NCI-H748 (cell line): ENCODE data around the gene MRPS12.
"Not testable (repeated sequence)": the region's sequence is repeated elsewhere in the genome, so short reads cannot be mapped to it uniquely, and the experiment has no call there.

Experiments
- DNase-seq: peaks from one replicate; lab custom pipeline; 2025; ENCODE audit not compliant: unreplicated experiment; lab: John Stamatoyannopoulos, UW

MRPS12 gene

DNA sequence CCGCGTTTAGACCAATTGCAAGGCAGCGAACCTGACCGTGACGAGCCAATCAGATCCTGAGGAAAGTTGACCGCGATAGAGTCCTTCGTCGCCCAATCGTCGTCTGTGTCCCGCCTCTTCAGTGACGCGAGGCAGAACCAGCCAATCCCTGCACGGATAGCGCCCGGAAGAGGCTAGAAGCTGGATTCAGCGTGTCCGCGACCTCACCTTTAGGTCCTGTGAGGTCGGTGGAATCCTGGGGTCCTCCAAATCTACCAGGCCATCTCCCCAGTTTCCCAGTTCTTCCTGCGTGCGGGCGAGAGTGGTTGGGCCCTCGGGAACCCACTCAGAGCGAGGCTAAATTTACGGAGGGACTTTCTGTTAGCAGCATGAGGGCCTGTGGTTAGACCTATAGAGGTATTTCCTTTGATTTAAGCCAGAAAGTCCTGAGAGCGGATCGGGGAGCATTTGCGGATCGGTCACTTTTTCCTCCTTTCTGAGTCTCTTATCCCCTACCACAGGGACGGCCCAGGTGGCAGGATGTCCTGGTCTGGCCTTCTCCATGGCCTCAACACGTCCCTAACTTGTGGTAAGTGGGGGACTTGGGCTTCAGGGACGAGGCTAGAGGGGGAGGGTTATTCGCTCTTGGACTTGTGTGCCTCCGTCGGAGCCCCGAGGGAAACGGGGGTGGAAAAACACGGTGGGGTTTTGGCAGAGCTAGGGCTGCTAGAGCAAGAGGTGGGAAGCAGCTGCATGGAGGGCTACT lies at the start of gene MRPS12:
MRPS12 (plus strand) TSS at position 169 of the 745 bp plus-strand sequence; CDS start at position 520, 351 bp downstream.
- DNase-seq = peak; percentile 100

DNA sequence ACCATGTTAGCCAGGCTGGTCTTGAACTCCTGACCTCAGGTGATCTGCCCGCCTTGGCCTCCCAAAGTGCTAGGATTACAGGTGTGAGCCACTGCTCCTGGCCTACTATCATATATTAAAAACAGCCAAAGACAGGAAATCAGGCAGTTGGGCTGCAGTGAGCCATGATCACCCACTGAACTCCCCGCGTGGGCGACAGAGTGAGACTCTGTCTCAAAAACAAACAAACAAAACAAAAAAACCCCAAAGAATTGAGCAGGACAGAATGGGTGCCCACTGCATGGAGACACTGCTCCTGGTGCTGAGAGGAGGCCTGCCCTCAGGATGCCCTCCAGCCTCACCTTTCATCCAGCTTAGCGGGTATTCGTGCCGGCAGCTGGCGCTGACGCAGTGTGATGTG lies 47.5 kb upstream of the MRPS12 start:
- DNase-seq = no peak

DNA sequence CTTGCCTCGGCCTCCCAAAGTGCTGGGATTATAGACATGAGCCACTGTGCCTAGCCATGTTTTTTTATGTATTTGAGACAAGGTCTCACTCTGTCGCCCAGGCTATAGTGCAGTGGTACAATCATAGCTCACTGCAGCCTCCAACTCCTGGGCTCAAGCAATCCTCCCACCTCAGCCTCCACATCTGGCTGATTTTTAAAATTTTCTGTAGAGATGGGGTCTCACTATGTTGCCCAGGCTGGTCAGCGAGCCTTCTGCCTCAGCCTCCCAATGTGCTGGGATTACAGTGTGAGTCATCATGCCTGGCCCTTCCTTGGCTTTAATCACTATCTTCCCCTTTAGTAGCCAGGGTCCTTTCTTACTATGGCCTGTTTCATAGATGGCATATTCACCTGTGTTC lies 46.1 kb upstream of the MRPS12 start:
- not testable (repeated sequence) for DNase-seq

DNA sequence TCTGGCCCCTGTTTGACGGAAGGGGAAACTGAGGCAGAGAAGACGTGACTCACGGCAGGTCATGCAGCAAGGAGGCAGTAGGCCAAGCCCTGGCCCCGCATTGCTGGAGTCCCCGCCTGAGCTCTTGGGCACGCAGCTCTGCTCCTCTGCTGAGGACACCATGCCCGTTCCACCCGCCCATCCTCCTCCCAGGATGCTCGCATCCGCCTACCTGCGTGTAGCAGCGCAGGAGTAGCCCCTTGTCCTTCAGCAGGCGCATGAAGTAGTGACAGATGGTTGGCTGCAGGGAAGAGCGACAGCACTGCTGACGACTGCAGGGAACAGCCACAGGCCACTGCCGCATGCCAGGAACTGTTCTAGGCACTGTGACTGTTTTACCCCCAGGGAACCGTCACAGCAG lies 41.9 kb upstream of the MRPS12 start:
- no peak for DNase-seq

DNA sequence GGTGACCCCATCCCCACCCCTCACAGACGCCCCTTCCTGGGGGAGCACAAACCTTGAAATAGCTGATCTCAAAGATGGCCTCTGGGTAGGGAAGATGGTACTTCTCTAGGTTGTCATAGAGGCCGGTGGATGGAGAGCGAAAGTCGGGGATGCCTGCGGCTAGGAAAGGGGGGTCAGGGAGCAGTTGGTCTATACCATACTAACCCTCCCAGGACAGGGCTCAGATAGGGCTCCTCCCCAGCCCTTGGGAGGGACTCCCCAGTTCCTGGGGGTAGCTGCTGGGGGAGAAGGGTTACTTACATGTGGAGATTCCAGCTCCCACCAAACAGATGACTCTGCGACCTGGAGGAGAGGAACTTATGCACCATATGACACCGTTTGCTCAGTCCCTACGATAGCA lies 40.9 kb upstream of the MRPS12 start:
- DNase-seq = no peak

DNA sequence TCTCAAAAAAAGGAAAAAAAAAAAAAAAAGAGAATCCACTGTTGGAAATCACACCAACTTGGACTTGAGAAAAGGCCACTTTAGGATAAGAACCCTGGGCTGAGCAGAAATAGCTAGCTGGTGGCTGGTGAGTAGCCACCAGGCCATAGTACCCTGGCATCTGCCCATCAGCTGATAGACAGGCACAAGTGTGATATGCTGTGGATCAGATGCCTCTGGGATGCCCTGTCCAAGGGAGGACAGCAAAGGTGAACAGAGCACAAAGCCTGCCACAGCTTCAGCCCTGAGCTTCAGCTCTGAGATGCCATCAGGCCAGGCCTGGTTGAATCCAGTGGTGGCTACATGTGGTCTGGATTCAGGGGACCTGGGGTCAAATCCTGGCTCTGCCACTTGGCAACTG lies 40.1 kb upstream of the MRPS12 start:
- no peak for DNase-seq

DNA sequence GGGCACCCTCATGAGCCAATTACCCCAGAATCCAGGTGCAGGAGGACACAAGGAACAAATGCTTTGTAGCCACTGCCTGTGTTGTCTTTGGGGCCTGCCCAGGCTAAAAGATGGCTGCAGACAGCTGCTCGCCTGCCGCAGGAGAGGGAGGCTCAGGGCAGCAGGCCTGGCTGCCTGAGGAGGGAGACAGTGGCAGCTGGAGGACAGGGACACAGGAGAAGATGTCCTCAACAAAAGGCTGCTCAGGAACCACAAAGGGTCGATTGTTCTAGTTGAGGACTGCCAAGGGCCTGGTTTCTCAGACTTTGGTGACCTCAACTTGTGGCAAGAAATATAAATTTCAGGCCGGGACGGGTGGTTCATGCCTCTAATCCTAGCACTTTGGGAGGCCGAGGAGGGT lies 39.0 kb upstream of the MRPS12 start:
- no peak for DNase-seq

DNA sequence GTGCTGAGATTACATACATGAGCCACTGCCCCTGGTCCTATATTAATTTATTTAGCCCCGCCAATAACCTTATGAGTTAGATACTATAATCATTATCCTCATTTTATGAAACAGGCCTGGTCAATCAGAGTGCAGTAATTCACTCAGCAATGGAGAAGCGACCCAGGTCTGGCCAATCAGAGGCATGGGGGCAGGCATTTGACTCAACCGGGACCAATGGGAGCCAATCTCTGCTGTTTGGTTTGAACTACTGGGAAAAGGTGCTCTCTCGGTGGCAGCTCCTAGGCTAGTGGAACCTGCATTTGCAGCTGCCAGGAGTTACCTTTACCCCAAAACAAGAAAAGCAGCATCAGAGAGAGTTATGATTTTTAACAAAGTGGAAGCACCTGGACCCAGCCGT lies 37.9 kb upstream of the MRPS12 start:
- no peak for DNase-seq

DNA sequence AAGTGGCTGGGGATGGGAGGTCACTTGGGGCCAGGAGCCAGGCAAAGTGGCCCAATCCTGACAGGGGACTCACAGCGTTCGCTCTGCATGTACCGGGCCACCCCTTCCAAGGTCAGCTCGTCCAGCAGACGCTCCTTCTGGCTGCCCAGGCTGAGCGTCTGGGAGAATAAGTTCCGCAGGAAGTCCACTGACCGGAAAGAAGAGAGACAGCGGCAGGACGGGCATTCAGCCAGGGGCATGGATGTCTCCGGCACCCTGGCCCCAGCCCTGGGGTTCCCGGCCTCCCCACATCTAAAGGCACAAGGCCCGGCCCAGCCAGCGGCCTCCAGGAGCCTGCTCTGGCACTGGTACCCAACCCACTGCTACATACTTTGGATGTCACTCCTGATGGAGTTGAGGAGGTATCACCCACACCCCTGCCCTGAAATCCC lies 37.4 kb upstream of the MRPS12 start:
- DNase-seq = no peak

DNA sequence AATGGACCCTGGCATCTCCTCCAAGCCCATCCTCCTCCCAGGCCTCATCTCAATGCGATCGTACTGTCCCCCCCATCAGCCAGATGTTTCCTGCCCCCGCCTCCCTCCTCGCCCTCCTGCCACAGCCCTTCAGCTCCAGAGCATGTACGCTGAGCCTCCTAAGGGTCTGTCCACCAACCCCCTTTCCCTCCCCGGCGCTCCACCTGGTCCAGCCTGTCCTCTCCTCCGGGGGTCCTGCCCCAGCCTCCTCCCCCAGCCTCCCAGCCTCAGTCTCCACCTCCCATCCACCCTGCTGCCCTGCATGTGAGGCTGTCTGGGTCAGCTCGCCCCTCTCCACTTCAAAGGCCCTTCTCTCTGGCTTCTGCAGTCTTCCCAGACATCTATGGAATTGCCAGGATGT lies 35.8 kb upstream of the MRPS12 start:
- no peak for DNase-seq

DNA sequence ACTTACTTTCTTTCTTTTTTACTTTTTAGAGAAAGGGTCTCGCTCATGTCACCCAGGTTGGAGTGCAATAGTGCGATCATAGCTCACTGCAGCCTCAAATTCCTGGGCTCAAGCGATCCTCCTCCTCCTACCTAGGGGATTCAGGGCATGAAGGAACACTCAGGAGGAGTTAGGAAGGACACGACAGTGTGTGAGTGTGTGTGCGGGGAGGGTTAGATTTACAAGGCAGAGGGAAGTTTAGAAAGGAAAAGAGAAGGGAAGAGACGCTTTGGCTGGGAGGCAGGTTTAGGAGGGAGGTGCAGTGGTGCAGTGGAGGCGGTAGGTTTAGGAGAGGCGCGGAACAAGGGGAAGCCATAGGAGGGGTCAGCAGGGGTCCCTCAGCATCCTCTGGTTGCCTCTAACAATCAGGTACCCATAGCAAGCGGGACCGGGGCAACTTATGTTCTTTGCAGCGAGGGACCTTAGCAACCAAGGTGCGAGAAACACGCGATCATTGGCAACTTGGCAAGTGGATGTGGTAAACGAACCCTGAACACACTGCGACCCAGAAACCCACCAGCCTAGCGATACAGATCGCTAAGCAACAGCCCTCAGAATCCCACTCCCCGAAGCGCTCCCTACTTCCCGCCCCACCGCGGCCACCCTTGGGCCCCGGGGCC lies 31.8 kb upstream of the MRPS12 start:
- peak; percentile 49 for DNase-seq

DNA sequence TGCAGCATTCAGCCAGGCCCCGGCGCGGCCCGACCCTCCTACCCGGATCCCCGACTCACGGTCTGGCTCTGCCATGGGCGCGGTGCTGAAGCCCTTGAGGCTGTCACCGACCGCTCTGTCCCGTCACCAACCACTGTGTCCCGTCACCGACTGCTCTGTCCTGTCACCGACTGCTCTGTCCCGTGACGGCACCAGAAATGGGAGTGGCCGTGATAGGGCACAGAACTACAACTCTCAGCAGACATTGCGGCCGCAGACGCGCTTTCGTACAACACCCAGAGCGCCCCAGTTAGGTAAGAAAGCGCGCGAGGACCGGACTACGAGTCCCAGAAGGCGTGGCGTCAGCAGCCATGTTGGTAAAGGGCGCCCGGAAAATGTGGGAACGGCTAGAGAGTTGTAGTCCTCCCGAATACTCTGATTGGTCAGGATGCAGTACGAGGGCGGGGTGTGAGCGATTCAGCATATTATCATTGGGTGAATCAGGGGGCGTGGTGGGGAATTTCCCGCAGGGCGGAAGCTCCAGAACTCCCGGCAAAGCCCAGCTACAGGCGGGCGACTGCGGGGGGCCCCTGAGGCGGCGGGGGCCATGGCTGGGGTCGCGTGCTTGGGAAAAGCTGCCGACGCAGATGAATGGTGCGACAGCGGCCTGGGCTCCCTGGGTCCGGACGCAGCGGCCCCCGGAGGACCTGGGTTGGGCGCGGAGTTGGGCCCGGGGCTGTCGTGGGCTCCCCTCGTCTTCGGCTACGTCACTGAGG lies 31.1 kb upstream of the MRPS12 start, which contains the start of the genes NFKBIB and SIRT2:
NFKBIB (plus strand) TSS at position 523 of the 755 bp plus-strand sequence; CDS start at position 587, 64 bp downstream.
SIRT2 (minus strand) TSS at position 172 of the 755 bp plus-strand sequence; CDS start at position 75, 97 bp downstream.
- DNase-seq = peak; percentile 100

DNA sequence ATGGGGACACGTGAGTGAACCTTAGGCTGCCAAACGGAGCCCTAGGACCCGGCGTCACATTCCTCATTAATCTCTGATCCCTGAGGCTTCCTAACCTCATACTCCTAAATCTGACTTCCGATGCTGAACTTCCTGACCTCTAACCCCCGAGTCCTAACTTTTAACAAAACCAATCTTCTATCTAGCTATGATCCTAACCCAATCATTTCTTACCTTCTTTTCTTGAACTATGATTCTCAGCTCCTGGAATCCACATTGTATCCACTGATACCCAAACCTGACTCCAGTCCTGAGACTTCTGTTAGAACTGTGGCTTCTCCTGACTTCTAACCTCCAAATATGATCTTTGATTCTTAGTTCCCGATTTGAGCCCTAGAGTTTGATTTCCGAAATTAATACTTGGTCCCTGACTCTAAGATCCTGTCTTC lies 30.5 kb upstream of the MRPS12 start:
- DNase-seq = no peak

DNA sequence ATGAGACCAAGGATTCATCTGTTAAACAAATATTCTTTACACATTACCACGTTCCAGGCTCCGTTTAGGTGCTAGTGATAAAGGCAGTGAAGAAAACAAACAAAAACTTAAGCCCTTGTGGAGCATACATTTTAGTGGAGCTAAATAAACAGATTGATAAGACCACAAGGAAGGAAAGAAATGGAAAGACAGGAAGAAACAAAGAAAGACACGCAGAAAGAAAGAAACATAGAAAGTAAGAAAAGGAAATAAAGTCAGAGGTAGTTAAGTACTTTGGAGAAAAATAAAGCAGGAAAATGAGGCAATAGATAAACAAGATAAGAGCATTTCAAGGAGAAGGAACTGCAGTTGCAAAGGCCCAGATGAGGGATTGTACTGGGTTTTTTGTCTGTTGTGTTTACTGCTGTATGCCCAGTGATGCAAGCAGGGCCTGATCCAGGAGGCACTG lies 30.0 kb upstream of the MRPS12 start:
- no peak for DNase-seq

DNA sequence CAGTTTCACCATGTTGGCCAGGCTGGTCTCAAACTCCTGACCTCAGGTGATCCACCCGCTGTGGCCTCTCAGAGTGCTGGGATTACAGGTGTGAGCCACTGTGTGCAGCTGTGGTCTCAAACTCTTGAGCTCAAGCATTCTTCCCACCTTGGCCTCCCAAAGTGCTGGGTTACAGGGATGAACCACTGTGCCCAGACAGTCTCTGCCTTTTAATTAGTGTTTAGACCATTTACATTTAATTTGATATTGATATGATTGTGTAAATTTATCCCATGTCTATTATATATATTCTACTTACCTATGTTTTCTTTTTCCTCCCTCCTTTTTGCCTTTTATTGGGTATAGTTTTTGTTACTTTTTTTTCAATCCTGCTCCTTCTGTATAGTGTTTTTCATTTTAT lies 29.1 kb upstream of the MRPS12 start:
- DNase-seq = no peak

DNA sequence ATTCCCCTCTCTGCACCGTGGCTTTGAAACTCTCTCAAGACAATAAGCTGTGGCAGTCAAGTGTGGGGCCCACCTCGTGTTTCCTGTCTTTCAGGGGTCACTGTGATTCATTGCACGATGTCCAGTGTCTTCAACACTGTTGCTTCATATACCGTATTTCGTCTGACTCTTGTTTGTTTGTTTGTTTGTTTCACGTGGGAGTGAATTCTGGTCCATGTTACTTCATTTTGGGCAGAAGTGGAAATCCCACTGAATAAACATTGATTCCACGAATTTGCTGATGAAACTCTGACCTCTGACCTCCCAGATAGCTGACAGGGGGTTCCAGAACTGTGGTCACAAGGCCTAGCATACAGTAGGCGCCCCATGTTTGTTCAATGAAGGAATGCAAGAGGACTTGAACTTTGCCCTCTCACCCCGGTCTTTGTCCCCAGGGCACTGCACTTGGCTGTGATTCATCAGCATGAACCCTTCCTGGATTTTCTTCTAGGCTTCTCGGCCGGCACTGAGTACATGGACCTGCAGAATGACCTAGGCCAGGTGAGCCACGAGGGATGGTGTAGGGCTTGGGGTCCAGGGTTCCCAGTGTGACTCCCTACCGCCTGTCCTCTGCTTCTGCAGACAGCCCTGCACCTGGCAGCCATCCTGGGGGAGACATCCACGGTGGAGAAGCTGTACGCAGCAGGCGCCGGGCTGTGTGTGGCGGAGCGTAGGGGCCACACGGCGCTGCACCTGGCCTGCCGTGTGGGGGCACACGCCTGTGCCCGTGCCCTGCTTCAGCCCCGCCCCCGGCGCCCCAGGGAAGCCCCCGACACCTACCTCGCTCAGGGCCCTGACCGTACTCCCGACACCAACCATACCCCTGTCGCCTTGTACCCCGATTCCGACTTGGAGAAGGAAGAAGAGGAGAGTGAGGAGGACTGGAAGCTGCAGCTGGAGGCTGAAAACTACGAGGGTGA lies 25.9 kb upstream of the MRPS12 start:
- DNase-seq = no peak

DNA sequence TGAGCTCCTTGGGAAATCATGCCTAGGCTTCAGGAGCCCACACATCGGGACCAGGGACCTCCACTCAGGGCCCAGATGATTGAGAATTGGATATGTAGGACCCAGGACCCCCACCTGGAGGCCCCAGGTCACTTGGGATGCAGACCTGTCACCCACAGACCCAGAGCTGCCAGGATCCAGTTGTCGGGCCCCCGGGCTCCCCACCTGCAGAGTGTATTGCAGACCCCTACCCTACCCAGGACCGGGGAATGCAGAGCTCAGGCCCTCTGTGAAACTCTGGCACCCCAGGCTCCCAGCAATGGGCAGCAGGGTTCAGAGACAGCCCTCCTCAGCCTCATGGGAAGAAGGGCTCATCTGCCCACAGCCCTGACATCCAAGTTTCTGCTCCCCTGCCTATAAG lies 25.1 kb upstream of the MRPS12 start:
- no peak for DNase-seq

DNA sequence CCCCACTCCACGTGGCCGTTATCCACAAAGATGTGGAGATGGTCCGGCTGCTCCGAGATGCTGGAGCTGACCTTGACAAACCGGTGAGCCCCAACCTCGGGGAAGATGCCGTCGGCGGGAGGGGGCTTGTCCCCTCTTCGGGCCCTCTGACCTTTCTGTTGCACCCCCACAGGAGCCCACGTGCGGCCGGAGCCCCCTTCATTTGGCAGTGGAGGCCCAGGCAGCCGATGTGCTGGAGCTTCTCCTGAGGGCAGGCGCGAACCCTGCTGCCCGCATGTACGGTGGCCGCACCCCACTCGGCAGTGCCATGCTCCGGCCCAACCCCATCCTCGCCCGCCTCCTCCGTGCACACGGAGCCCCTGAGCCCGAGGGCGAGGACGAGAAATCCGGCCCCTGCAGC lies 23.5 kb upstream of the MRPS12 start:
- DNase-seq = no peak

DNA sequence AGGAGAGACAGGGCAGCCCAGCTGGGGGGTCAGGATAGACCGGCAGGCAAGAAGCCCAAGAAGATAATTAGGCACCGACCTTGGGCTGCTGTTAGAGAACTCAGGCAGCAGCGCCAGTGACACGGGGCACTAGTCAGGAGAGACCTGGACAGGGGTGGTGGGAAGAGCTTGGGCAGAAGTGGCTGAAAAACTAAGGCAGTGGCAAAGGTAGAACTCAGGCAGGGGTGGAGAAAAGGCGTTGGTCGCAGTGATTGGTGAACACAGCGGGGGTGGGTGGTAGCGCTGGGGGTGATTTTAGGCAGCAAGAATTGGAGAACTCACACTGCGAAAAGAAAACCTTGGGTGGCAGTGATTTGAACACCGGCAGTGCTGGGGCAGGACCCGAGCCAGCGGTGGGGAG lies 23.1 kb upstream of the MRPS12 start:
- DNase-seq = no peak

DNA sequence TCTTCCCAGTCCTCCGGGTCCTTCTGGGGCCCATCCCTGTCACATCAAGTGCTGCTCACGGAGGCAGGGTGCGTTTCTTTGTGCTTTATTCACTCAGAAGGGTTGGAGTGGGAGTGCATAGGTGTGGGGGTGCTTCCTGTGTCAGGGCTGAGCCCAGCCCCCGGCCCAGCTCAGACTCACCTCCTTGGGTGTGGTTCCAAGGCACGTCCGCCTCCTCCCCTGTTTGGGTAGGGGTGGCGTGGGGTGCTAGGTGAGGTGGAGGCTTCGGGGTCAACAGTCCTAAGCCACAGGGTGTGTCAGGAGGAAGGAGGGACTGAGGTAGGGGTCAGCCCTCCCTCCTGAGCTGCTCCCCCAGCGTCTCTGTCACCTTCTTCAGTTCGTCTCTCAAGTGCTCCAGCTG lies 21.8 kb upstream of the MRPS12 start:
- no peak for DNase-seq
